Measurements from ENCODE around the gene SUPT20HL2.

- TF ChIP-seq CTCF (IDR thresholded peaks at IDR 0.05; ENCODE audit: control extremely low read depth in 1 of 3, insufficient read depth in 1 of 3, low read depth in 1 of 3, low read length in 3 of 3): no peak
- TF ChIP-seq SP1 (IDR thresholded peaks at IDR 0.05; ENCODE audit: low read depth, low read length): no peak
- no peak for TF ChIP-seq YY1 (IDR thresholded peaks at IDR 0.05; ENCODE audit: low read depth, low read length)
- TF ChIP-seq USF2 (IDR thresholded peaks at IDR 0.05; ENCODE audit: low read length): no peak
- no peak for TF ChIP-seq BCL11A (IDR thresholded peaks at IDR 0.05; ENCODE audit: low read depth in 2 of 2, low read length in 2 of 2)
- TF ChIP-seq HDAC2 (IDR thresholded peaks at IDR 0.05; ENCODE audit: borderline replicate concordance in 1 of 2, low read depth in 2 of 2, low read length in 2 of 2): no peak
- TF ChIP-seq RFX5 (IDR thresholded peaks at IDR 0.05; ENCODE audit: borderline replicate concordance, low read depth, low read length): no peak
- TF ChIP-seq CBX8 (IDR thresholded peaks at IDR 0.05; ENCODE audit: borderline replicate concordance, low read depth, low read length): no peak
- no peak for TF ChIP-seq POLR2A (IDR thresholded peaks at IDR 0.05; ENCODE audit: control extremely low read depth in 1 of 2, low read depth in 2 of 2, low read length in 2 of 2)
- no peak for TF ChIP-seq TBP (IDR thresholded peaks at IDR 0.05; ENCODE audit: low read depth, low read length)
Measured at GRCh38 chrX:24277405-24277804, 36.5 kb downstream of the SUPT20HL2 start.
